MCF 10A (cell line): ENCODE measurements around the gene XRN2. TPM values are rescaled to one million over a fixed set of nuclear protein-coding genes. Genes with fewer than 3 reads are reported as not detected.

Source experiments
- BruUV-seq: library from RNA; stranded (reverse); fragments of 400-500 nt; replicated peaks from 2 replicates; lab custom pipeline; 2021; lab: Mats Ljungman, UMichigan
- CTCF ChIA-PET: fragments of 300-600 bp; sonication (Branson Sonifier 250); formaldehyde crosslinking; extraction: SDS; loops from one replicate; lab custom pipeline; 2021; ENCODE audit warnings: antibody characterized with exemption, inconsistent platforms; lab: Yijun Ruan, JAX
- POLR2A ChIA-PET: fragments of 300-600, 350-650 bp; sonication (Branson Sonifier 250); formaldehyde crosslinking; extraction: SDS; loops from one replicate; lab custom pipeline; 2020; ENCODE audit warnings: antibody characterized with exemption, inconsistent platforms; lab: Yijun Ruan, JAX
- DNase-seq: peaks from one replicate; pipeline ENCODE4 v3.0.0-alpha.2; 2018; ENCODE audit not compliant: unreplicated experiment
- H3K27ac Mint-ChIP-seq: one replicate; pipeline ENCODE4 v1.8.0; 2022; ENCODE audit warnings: mild to moderate bottlenecking, low read depth, mixed read lengths; ENCODE audit not compliant: unreplicated experiment
- H3K27me3 Mint-ChIP-seq: one replicate; pipeline ENCODE4 v1.8.0; 2022; ENCODE audit warnings: mixed read lengths; ENCODE audit not compliant: insufficient read depth, unreplicated experiment
- H3K36me3 Mint-ChIP-seq: one replicate; pipeline ENCODE4 v1.8.0; 2022; ENCODE audit warnings: mild to moderate bottlenecking, moderate library complexity, mixed read lengths; ENCODE audit not compliant: insufficient read depth, unreplicated experiment
- H3K4me1 Mint-ChIP-seq: one replicate; pipeline ENCODE4 v1.8.0; 2022; ENCODE audit warnings: mixed read lengths; ENCODE audit not compliant: insufficient read depth, unreplicated experiment
- H3K4me3 Mint-ChIP-seq: one replicate; pipeline ENCODE4 v1.8.0; 2022; ENCODE audit warnings: mild to moderate bottlenecking, moderate library complexity, mixed read lengths; ENCODE audit not compliant: unreplicated experiment
- H3K9me3 Mint-ChIP-seq: one replicate; pipeline ENCODE4 v1.8.0; 2022; ENCODE audit warnings: mixed read lengths; ENCODE audit not compliant: unreplicated experiment
- CTCF ChIP-seq: fragments of 200-600 bp; IDR thresholded peaks from one replicate; pipeline ENCODE4 v1.8.0; 2022; ENCODE audit warnings: antibody characterized with exemption, mild to moderate bottlenecking; ENCODE audit not compliant: unreplicated experiment
- intact Hi-C: fragments of 100-400 bp; cut with micrococcal nuclease; formaldehyde crosslinking; loops from 2 replicates; pipeline ENCODE4 v1.14.1; 2022
- total RNA-seq: library from RNA; stranded (reverse); gene quantifications from 2 replicates; pipeline ENCODE4 v1.2.3, GENCODE V29; 2022

The XRN2 gene
- total RNA-seq, 1 experiment from 2014 or later, result 67.8 TPM

- Mint-ChIP-seq H3K4me3 (no peak overlapping the region), H3K36me3 (peaks cover 38% of the 10 kb centered on the region), H3K4me1 (peaks cover 5% of the 10 kb centered on the region), H3K9me3 (no peaks in the 10 kb centered on the region), H3K27ac (no peak overlapping the region), H3K27me3 (no peaks in the 10 kb centered on the region)
- no peak for TF ChIP-seq CTCF
- ChIA-PET POLR2A (interaction anchor here (1.4 kb wide), 1 partner anchor 11 kb away, joined by 10 read pairs; no protein-coding TSS in a partner anchor), CTCF (interaction anchor here (1.1 kb wide), 1 partner anchor 518 kb away, joined by 4 read pairs; no protein-coding TSS in a partner anchor)
- DNase-seq, result no peak
- intact Hi-C loops, result no loop called here
- no TSS peak for BruUV-seq
These were observed 75.1 kb downstream of the XRN2 start for GRCh38 chr20:21378259-21378658.

DNA sequence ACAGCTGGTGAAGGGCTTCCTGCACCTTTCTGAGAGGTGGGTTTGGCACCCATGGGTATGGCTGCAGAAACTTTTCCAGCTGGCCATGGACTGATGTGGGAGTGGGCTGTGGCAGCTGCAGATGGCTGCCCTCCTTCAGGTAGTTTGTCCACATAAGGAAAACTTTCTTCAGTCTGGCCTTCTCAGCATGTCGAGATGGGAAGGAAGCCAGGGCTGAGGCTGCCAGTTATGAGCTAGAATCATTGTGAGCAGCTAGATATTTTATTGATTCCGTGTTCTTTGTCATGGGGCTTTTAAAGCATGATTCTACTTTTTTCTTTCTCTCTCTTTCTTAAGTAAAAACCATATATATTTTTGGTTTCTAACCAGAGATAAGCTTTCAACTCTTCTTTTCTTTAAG is 77.6 kb downstream of the XRN2 start:
- Mint-ChIP-seq H3K4me3 (no peak overlapping the region), H3K27ac (no peak overlapping the region), H3K36me3 (peaks cover 53% of the 10 kb centered on the region), H3K27me3 (no peaks in the 10 kb centered on the region), H3K9me3 (no peaks in the 10 kb centered on the region), H3K4me1 (peaks cover 5% of the 10 kb centered on the region)
- ChIA-PET POLR2A (interaction anchor here (0.9 to 1.7 kb wide), 2 partner anchors 13 to 78 kb away, joined by 4 to 6 read pairs; partner anchors contain the start of gene XRN2), CTCF (interaction anchor here (0.6 to 2.1 kb wide), 5 partner anchors 8 to 959 kb away, joined by 3 to 14 read pairs (median 3); no protein-coding TSS in a partner anchor)
- BruUV-seq, result no TSS peak
- TF ChIP-seq CTCF, result no peak
- intact Hi-C loops, result no loop called here
- no peak for DNase-seq

DNA sequence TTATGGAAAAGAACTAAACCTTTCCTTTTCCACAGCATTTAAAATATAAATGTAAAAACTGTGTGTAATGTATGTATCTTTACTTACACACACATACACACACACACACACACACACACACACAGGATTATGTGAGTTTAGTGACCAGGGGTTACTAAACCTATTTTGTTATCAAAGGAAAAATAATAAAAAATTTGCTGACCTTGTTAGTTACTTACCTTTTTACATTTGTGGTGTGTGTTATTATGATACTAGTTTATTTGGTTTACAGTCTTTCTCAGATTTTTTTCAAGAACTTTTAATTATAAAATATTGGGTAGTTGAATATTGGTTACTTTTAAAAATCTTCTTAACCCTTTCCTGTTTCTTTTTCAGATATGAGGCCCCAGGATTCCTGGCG is 78.5 kb downstream of the XRN2 start:
- Mint-ChIP-seq H3K27me3 (no peaks in the 10 kb centered on the region), H3K36me3 (peaks cover 54% of the 10 kb centered on the region), H3K9me3 (no peaks in the 10 kb centered on the region), H3K27ac (no peak overlapping the region), H3K4me1 (peaks cover under 1% of the 10 kb centered on the region), H3K4me3 (no peak overlapping the region)
- no peak for DNase-seq
- BruUV-seq, result no TSS peak
- intact Hi-C loops, result no loop called here
- ChIA-PET POLR2A (interaction anchor here (0.7 to 1.7 kb wide), 5 partner anchors 17 to 519 kb away, joined by 3 to 6 read pairs (median 5); partner anchors contain the start of gene XRN2), CTCF (interaction anchor here (0.6 to 2.1 kb wide), 3 partner anchors 55 to 235 kb away, joined by 3 to 14 read pairs (median 3); no protein-coding TSS in a partner anchor)
- no peak for TF ChIP-seq CTCF

- H3K36me3 Mint-ChIP-seq, result peaks cover 70% of the 10 kb centered on the region
- H3K27ac Mint-ChIP-seq, result no peak overlapping the region
These were observed 81.3 kb downstream of the XRN2 start for GRCh38 chr20:21384308-21384892.

More at GRCh38 chr20:21384308-21384892, 81.3 kb downstream of the XRN2 start:
- DNase-seq, result no peak
- no TSS peak for BruUV-seq
- Mint-ChIP-seq H3K27me3 (no peaks in the 10 kb centered on the region), H3K9me3 (no peaks in the 10 kb centered on the region), H3K4me1 (no peaks in the 10 kb centered on the region), H3K4me3 (no peak overlapping the region)
- ChIA-PET POLR2A (interaction anchor here (1.5 kb wide), 1 partner anchor 13 kb away, joined by 3 read pairs; no protein-coding TSS in a partner anchor), CTCF (interaction anchor here (0.6 to 3.0 kb wide), 2 partner anchors 8 to 149 kb away, joined by 3 to 14 read pairs; no protein-coding TSS in a partner anchor)
- intact Hi-C loops, result no loop called here
- no peak for TF ChIP-seq CTCF
